Astrocyte (in vitro differentiated cells and primary cell): Measurements from ENCODE around the gene ARHGEF37.

Experiments
- EZH2 ChIP-seq: IDR thresholded peaks from 2 replicates; pipeline ENCODE4 v1.6.1; 2012; ENCODE audit warnings: mild to moderate bottlenecking, low read length, inconsistent platforms; ENCODE audit not compliant: insufficient read depth
- TF ChIP-seq, protein P1 (sequence below): IDR thresholded peaks from 2 replicates; pipeline ENCODE4 v1.5.1; 2011; ENCODE audit warnings: low read depth, mild to moderate bottlenecking, inconsistent platforms, low read length, moderate library complexity; ENCODE audit not compliant: insufficient read depth

DNA sequence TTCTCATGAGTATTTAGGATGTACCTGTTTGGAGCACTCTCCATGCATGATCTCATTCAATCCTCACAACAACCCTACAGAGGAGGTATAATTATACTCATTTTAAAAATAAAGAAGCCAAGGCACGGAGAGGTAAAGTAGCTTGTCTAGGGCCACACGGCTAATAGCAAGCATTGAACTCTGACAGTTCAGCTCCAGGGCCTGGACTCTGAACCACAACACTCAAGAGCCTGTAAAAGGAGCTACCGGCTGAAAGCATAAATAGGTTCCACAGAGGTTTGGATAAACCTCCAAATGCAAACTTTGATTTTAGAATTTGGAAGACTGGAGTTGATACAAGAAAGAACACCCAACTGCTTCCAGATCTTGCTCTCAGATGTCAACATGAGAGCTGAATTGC, 41.2 kb downstream of the ARHGEF37 start:
- TF ChIP-seq, protein P1, sequence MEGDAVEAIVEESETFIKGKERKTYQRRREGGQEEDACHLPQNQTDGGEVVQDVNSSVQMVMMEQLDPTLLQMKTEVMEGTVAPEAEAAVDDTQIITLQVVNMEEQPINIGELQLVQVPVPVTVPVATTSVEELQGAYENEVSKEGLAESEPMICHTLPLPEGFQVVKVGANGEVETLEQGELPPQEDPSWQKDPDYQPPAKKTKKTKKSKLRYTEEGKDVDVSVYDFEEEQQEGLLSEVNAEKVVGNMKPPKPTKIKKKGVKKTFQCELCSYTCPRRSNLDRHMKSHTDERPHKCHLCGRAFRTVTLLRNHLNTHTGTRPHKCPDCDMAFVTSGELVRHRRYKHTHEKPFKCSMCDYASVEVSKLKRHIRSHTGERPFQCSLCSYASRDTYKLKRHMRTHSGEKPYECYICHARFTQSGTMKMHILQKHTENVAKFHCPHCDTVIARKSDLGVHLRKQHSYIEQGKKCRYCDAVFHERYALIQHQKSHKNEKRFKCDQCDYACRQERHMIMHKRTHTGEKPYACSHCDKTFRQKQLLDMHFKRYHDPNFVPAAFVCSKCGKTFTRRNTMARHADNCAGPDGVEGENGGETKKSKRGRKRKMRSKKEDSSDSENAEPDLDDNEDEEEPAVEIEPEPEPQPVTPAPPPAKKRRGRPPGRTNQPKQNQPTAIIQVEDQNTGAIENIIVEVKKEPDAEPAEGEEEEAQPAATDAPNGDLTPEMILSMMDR, result no peak
- no peak for TF ChIP-seq EZH2
